Anterior cingulate cortex (tissue), 58 donors: ENCODE data around the gene FANCD2.
"Not testable (repeated sequence)": the region's sequence is repeated elsewhere in the genome, so short reads cannot be mapped to it uniquely, and the experiment has no call there.

Experiments used
- DNase-seq, 58 donors: peaks; one replicate each; lab custom pipeline; 2025; lab: John Stamatoyannopoulos, UW

FANCD2 gene

DNA sequence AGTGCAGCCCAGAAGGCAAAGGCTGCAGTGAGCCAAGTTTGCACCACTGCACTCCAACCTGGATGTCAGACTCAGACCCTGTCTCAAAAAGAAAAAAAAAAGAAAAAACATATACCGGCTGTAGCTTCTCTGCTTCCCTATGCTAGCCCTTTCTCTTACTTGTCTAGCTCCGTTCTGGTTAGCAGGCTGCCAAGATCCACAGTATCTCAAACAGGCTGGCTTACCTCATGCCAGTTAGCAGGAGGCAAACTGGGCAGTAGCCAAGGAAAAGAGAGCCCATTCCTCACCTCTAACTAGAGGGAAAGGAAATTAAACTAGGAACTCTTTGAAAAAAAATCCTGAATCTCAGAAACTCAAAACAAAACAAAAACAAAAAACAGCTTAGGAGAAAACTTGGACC is 65.2 kb downstream of the FANCD2 start:
- not testable (repeated sequence) for DNase-seq

GRCh38 chr3:10093678-10094077 is 67.4 kb downstream of the FANCD2 start:
- no peak for DNase-seq

DNA sequence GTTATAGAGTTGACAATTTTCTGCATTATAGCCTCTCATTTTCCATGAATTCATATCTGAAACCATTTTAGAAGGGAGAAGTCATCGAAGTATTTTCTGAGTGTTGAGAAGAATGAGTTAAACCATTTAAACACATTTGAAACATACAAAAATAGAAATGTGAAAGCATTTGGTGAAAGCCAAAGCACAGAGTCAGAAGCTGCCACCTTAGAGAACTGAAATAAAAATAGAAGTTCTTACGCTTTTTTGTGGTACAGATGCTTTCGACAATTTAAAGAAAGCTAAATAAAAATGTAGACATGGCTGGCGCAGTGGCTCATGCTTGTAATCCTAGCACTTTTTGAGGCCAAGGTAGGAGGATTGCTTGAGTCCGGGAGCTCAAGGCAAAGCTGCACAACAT is 72.8 kb downstream of the FANCD2 start:
- peak in 2 of 58 donors; percentile 11 to 20 for DNase-seq

DNA sequence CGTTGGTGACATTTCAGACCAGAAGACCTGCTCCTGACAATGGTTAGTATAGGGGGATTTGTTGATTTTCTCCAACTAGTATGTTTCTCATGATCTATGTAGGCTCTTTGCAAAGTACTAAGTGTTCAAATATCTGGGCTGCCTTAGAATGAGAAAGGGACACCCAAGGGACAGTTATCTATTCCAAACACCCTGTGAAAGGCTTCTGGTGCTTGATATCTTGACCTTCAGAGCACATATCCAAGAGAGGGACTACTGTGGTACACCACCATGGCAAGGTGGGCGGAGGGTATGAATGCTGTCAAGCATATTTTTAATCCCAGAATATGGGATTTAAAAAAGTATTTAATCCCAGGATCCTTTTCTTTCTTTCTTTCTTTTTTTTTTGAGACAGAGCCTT is 80.7 kb downstream of the FANCD2 start:
- DNase-seq, result no peak

GRCh38 chr3:10108091-10108490 is 81.9 kb downstream of the FANCD2 start, which contains the start of gene FANCD2OS:
TSS of gene FANCD2OS (minus strand) at chr3:10108255. CDS start at chr3:10104774, 3,481 bp downstream.
- no peak for DNase-seq

- DNase-seq, result peak; percentile 11 to 96 (median 90)
These were observed 89.3 kb downstream of the FANCD2 start, which contains the start of gene BRK1 for GRCh38 chr3:10115326-10116137. TSS of gene BRK1 (plus strand) at chr3:10115675. CDS start at chr3:10115702, 27 bp downstream.

GRCh38 chr3:10116138-10116460 is 89.9 kb downstream of the FANCD2 start:
- no peak for DNase-seq

- no peak for DNase-seq
These were observed 90.7 kb downstream of the FANCD2 start for GRCh38 chr3:10116928-10117327.

DNA sequence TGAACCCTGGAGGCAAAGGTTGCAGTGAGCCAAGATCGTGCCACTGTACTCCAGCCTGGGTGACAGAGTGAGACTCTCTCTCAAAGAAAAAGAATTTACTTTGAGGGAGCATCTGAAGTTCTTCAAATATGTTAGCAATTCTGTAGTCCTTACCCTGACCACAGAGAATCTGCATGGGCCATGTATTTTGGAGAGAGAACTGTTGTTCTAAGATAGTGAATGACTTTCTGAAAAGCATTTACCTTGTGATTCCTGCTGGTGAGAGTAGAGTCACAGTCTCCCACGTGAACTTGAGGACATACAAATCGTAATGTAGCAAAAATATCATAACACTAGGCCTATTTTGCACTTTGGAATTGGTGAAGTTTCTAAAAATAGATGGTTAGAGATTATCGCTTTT is 93.1 kb downstream of the FANCD2 start:
- DNase-seq, result no peak

GRCh38 chr3:10121064-10121463 is 94.8 kb downstream of the FANCD2 start:
- DNase-seq, result no peak

DNA sequence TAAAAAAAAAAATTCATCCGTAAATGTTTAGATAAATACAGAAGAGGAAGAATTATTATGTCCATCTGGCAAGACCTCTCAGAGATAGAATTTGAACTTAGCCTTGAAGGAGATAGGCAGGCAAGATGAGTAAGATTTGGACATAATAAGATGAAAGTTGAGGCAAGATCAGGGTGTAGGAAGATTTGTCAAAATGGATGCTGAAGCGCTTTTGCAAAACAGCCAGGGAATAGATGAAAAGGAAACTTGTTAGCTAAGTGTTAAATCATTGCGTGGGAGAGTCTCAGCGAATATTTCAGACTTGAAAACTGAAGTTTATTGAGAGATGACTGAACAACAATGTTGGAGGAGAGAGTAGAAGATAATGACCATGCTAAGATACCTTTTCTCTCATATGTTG is 96.5 kb downstream of the FANCD2 start:
- DNase-seq, result peak in 1 of 58 donors; percentile 21

DNA sequence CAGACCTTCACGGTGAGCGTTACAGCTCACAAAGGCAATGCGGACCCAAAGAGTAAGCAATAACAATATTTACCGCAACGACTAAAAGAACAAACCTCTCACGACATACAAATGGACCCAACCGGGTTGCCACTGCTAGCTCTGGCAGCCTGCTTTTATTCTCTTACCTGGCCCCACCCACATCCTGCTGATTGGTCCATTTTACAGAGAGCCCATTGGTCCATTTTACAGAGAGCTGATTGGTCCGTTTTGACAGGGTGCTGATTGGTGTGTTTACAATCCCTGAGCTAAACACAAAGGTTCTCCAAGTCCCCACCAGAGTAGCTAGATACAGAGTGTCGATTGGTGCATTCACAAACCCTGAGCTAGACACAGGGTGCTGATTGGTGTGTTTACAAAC is 109.6 kb downstream of the FANCD2 start:
- not testable (repeated sequence) for DNase-seq

GRCh38 chr3:10136426-10137005 is 110.3 kb downstream of the FANCD2 start:
- DNase-seq, result no peak

DNA sequence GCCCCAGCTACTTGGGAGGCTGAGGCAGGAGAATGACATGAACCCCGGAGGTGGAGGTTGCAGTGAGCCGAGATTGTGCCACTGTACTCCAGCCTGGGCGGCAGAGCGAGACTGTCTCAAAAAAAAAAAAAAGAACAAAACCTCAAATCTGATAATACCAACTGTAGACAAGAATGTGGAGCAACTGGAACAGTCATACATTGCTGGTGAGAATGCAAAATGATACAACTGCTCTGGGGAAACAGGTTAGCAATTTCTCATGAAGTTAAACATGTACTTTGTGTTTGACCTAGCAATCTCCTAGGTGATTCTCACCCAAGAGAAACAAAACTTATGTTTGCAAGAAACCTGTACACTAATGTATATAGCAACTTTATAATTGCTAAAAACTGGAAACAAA is 110.9 kb downstream of the FANCD2 start:
- DNase-seq, result no peak

DNA sequence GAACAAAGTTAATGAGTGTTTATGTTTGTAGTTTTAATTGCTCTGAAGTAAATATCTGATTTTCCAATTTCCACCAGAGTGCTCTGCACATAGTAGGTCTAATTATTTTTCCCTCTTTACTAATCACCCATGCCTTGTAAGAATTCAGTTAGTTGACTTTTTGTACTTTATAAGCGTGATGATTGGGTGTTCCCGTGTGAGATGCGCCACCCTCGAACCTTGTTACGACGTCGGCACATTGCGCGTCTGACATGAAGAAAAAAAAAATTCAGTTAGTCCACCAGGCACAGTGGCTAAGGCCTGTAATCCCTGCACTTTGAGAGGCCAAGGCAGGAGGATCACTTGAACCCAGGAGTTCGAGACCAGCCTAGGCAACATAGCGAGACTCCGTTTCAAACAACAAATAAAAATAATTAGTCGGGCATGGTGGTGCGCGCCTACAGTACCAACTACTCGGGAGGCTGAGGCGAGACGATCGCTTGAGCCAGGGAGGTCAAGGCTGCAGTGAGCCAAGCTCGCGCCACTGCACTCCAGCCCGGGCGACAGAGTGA is 114.8 kb downstream of the FANCD2 start:
- peak in 1 of 58 donors; percentile 27 for DNase-seq

- DNase-seq, result no peak
These were observed 116.7 kb downstream of the FANCD2 start for GRCh38 chr3:10142707-10143560.

- DNase-seq, result no peak
These were observed 119.4 kb downstream of the FANCD2 start for GRCh38 chr3:10145685-10146084.

DNA sequence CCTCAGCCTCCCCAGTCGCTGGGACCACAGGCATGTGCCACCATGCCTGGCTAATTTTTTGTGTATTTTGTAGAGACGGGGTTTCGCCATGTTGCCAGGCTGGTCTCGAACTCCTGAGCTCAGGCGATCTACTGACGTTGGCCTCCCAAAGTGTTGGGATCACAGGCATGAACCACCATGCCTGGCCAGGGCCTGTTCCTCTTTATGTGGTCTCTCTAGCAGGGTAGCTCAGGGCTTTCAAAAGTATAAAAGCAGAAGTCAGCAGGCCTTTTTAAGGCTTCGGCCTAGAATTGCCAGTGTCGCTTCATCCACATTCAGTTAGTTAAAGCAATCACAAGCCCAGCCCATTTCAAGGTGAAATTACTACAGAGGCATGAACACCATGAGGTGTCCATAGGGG is 123.0 kb downstream of the FANCD2 start:
- no peak for DNase-seq

GRCh38 chr3:10150987-10151386 is 124.8 kb downstream of the FANCD2 start:
- DNase-seq, result no peak
